Kidney capillary endothelial cell (primary cell): ENCODE data around the gene ANTXRL.
"Not testable (repeated sequence)": the region's sequence is repeated elsewhere in the genome, so short reads cannot be mapped to it uniquely, and the experiment has no call there.

Experiments
- DNase-seq: peaks from one replicate; pipeline ENCODE4 v3.0.0-alpha.2; 2018; ENCODE audit warnings: low spot score

The ANTXRL gene

DNA sequence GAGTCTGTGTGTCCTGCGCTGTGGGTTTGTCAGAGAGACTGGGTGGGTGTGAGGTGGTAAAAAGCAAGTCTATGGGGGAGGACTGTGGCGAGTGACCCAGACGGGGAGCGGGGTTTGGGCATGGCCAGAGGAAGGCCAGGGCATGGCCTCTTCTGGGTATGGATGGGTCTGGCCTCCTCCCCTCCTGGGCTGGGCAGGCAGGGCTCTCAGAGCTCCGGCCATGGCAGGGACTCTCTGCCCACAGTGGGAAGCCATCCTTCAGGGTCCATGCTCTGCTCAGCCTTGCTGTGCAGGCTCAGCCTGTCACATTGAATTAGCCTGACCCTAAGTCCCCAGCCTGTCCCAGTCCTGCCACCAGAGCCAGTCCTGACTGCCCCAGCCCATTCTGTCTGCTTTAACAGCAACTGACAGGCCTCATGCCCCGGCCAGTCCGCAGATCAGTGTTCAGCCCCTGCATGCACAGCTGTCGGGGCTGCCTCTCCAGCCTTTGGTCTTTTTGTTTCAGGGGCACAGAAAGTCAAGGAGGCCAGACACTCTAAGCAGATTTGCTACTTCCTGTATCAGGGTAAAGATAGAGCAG lies 7.9 kb downstream of the ANTXRL start:
- no peak for DNase-seq

DNA sequence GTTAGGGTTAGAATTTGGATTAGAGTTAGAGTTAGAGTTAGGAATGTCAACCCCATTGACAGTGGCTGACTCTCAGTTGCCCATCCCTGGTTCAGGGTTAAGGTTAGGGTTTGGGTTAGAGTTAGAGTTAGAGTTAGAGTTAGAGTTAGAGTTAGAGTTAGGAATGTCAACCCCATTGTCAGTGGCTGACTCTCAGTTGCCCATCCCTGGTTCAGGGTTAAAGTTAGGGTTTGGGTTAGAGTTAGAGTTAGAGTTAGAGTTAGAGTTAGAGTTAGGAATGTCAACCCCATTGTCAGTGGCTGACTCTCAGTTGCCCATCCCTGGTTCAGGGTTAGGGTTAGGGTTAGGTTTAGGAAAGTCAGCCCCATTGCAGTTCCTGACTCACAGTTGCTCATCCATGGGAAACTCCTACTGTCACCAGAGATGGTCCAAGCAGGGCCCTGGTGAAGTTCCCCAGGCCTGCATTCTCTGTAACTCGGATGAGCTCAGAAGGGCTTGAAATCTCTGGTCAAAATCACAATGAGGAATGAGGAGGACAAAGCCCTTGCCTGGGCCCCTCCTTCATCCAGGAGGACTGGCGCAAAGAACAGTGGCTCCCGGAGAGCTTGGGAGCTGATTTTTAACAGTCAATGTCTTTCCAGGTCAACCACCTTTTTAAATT lies 8.7 kb downstream of the ANTXRL start:
- not testable (repeated sequence) for DNase-seq

DNA sequence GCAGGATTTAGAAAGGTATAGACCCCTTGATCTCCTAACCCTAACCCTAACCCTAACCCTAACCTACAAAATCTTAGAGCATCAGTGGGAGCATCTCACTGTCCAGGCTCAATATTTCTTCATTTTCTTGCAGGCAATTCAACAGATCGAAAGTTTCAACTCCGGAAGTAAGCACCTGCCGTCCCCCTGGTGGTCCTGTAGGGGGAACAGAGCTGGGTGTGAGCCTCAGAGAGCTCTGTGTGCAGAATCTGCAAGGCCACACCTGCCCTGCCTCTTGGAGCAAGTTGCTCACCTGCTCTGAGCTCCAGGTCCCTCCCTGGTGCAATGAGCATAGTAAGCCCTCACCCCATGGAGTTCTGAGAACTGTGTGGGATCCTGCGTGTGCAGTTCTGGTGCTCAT lies 9.3 kb downstream of the ANTXRL start:
- DNase-seq: not testable (repeated sequence)

DNA sequence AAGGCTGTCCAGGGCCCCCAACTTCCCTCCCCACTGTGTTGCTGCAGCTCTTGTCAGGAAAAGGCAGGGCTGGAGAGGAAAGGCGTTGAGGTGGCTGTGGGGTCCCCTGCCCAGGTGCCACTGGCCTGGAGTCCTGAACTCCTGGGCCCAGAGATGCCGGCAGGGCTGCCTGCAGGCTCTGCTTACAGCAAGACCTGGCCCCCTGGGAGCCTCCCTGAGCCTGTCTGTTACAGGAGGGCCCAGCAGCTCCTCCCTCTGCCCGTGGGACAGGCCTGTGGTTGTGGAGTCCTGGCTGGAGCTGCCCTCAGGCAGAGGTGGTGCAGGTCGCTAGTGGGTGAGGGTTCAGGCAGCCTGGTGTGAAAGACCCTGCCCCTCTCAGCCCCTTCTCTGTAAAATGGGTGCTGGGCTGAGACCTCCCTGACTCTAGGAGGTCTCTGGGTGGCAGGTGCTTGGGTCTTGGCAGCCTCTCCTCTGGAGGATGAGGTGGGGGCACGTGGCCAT lies 9.9 kb downstream of the ANTXRL start:
- no peak for DNase-seq

DNA sequence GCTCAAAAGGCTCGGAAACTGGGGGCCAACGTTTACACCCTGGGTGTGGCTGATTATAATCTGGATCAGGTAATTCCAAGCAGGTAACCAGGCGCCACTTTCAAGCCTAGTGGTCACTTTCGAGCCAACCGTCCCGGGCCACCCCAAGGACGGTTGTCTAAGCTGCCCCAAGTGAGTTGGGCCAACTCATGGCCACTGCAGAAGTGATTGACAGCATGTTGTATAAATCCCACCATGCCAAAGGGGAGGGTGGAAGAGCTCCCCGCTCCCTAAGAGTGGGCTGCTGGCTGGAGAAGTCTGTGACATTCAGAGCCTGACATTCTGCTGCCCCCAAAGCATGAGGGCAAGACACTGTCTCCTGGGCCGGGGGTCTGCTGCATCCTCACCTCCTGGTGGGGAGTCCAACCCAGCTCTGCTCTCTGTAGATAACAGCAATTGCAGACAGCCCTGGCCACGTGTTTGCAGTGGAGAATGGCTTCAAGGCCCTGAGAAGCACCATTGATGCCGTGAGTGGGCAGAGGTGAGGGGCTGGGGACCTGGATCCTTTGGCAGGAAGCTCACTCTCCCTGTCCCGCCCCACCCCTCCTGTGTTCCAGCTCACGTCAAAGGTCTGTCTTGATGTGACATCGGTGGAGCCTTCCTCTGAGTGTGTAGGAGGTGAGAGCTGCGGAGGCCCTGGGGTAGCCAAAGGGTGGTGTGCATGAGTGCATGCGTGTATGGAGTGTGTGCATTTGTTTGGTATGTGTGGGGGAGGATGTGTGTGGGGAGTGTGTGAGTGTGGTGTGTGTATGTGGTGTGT lies 10.8 kb downstream of the ANTXRL start:
- no peak for DNase-seq

DNA sequence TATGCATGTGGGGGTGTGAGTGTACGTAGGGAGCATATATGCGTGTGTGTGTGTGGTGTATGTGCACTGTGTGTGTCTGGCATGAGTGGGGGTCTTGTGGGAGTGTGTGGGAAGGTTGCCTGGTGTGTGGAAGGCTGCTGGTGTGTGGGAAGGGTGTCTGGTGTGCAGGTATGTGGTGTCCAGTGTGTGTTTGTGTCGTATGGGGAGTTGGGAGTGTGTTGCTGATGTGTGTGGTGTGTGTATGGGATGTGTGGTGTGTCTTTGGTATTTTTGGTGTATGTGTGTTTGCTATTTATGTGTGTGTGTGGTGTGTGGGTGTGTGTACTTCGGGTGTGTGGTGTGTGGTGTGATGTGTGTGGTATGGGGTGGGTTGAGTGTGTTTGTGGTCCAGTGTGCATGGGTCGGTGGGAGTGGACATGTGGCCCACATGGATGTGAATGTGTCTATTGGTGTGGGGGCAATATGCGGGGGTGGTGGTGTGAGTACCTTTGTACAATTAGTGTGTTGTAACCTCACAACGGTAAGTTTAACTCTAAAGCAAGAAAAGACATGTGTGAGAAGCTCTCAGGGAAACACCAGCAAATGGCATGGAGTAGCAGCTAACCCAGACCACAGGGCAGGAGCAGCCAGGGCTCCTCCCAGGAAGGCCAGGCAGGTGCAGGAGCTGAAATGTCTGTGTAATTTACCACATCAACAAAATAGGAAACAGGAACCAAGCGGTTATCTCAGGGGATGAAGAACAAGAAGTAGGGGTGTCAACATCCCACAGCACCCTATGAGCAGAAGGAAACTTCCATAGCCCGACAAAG lies 11.9 kb downstream of the ANTXRL start:
- no peak for DNase-seq

DNA sequence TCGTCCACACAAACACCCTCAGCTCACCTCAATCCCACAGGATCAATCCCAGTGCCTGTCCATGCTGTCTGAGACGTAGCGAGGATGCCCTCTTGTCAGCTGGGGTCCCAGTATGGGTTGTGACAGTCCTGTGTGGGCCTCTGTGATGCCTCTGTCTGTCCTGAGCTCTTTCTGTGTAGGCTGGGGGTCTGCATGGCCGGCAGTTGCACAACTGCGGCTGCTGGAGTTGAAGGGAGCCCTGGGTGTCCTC lies 12.4 kb downstream of the ANTXRL start:
- DNase-seq: no peak

DNA sequence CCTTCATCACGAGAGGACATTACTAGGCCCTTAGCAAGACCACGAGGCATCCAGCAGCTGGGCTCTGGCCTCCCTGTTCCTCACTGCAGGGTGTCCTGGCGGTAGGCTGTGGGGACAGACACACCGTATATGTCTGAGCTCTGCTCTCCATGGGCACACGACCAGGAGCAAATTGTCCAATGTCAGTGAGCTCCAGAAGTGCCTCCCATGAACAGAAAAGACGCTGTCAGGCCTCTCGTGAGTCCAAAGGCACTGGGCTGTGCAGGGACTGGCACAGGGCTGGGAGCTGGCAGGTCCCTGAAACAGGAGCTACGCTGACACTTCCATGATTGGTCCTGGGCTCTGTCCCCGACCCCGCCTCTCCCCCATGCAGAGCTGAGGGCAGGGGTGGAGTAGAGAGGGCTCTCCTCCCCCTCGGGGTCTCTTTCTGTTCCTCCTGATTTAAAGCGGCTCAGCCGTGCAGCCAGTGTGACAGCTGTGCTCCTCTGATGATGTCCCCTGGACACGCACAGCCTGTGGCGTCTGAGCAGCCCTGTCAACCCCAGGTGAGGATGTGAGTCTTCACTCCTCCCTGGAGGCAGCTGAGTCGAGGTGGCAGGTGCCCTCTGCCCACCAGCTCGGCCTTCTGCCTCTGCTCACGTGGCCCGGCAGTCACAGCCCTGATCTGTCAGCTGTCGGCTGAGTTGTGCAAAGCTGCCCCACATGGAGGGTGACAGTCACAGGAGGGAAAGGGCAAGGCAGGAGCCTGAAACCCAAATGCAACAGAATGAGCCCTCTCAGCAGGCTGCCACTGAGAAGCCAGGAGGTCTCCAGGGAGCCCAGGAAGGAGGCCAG lies 13.0 kb downstream of the ANTXRL start:
- DNase-seq: no peak

DNA sequence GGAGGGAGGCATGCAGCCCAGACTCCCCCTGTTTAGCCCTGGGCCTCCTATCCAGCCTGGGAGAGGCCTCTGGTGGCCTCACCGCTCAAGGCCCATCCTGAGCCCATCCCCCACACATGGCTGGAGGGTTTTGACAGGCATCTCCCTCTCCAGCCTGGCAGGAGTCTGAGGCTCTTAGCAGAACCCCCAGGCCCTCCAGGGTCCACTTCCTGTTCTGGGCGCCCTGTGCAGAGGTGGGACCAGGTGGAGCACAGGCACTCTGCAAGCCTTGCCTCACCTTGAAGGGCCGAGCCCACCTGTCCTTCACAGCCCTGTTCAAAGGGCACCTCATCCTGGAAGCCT lies 13.5 kb downstream of the ANTXRL start:
- not testable (repeated sequence) for DNase-seq

DNA sequence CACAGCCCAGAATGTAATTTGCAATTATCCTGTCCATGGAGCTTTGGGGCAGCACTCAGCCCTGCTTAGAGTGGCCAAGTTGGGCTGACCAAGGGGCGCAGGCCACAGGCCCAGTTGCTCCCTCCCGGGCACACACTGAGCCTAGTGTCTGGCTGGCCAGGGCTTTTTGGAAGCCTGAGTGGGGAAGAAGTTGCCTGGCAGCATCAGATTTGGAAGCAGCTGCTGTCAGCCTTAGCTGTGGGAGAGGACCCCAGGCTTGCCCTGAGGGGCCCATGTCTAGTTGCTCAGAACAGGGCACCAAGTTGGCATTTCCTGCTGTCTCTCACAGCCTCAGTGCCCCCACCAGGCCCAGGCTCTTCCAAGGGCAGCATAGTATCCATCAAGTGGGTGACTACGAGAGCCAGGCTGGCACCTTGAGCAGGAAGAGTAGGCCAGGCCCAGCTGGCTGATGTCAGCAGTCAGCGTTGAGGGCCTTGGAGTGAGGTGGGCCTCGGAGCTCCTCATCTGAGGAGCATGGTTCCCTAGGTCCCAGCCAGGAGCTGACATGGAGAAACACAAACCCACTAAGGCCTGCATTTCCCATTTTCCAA lies 14.4 kb downstream of the ANTXRL start:
- DNase-seq: no peak

DNA sequence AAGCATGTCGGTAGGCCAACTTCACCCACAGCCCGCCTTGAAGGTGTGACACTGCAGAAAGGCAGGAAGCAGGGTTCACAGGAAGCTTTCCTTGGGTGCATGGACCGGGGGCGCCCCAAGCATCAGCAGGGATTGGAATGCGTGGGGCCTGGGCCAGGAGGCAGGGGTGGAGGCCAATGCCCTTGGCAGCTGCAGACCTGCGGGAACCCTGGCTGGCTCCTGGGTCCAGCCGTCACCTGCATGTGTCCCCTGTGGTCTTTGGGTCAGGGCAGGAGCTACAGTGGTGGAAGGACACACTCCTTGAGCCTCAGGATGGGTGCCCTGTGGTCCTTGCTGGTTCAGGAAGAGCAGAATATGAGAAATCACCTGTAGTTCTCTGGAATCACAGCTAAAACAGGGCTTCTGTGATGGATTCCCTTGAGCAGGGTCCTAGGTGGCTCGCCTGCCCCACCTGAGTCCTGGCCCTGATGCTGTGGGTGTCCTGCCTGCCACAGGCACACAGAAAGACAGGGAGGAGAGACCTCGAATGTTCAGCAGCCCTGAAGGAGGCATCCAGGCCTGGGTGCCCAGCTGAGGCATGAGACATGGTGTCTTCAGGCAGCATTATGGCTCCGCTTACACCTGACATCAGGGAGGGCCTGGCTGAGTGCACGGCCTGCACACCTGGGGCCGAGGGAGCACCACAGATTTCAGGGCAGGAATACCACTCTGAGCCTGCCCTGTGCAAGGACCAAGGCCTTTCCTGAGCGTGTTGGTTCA lies 15.1 kb downstream of the ANTXRL start:
- no peak for DNase-seq

DNA sequence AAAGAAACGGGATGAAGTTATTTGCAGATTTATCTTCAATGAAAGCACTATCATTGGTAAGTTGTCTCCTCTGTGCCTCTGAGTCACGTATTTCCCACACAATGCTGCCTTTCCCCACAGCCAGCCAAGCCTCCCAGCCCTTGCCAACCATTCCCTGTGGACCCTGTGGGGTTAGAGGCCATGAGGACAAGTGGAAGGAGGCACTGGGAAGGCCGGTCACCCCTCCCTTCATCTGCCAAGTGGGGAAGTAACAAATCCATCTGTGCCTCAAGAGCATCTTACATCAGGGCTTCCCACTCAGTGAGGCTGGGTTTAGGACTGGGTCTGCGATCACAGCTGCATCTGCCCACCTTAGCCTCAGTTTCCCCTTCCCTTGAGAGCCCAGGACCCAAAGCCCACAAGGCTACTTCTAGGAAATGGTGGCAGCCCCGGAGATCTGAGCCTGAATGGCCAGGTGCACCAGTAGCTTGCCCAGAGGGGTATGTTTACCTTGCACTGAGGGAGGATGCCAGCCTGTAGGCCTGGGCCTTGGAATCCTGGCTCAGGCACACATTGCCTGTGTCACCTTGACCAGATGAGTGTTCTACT lies 16.1 kb downstream of the ANTXRL start:
- DNase-seq: not testable (repeated sequence)

DNA sequence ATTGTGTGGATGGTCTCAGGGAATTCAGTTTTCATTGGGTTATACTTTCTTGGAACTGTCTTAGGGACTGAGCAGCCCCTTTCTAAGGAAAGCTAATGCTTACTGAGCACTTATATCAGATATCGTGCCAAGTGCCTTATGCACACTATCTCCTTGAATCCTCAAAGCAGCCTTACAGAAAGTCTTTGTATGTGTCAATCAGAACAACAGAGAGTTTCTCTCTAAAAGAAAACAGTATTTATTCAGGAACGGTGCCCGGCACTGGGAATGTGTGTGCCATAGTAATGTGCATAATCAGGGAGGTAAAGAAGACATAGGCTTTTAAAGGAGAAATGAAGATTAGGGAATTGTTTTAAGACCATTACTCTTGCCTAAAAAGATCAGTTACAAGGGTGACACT lies 17.3 kb downstream of the ANTXRL start:
- no peak for DNase-seq

DNA sequence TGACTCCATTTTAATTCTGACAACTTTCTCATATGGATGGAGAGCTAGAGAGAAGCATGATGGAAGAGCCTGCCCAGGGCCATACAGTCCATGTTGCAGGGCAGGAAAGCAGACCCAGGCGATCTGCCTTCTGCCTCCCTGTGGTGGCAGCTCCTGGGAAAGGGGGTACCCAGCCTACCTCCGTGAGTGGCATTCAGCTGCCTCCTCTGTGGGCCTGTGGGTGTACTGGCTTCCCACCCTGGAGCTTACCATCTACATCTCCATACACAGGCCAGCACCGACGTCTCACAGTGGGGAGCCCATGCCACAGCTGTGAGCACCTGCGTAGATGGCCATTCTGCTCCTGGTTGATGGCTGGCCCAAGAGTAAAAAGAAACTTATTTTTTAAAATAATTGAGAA lies 17.9 kb downstream of the ANTXRL start:
- DNase-seq: not testable (repeated sequence)

DNA sequence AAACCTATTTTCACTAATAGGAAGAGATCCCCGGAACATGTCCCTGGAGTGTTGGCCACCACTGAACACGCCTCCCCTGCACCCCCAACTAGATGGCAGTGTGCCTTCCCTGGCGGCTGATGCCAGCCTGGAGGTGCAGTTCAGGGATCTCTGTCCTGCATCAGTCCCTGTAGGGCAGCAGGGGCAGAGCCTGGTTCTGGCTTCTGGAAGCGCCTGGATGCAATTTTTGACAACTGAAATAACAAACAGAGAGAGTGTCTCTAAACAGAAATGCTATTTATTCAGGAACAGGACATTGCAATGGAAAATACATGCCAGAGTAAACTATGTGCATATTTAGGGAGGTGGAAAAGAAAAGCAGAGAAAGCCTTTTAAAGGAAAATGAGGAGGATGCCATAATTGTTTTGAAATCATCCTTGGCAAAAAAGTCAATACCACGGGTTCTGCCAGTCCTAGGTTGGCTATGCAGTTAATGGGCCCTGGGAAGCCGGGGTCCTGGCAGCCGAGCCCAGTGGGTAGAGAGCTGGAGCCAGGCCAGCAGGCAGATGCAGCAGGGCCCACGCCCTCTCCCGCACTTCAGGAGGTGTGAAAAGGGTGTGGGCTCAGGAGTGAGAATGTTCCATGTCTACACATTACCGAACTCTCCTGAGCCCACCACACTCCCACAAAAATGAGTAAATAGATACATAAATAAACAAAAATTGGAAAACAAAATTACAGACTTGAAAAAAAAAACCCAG lies 18.5 kb downstream of the ANTXRL start:
- no peak for DNase-seq

DNA sequence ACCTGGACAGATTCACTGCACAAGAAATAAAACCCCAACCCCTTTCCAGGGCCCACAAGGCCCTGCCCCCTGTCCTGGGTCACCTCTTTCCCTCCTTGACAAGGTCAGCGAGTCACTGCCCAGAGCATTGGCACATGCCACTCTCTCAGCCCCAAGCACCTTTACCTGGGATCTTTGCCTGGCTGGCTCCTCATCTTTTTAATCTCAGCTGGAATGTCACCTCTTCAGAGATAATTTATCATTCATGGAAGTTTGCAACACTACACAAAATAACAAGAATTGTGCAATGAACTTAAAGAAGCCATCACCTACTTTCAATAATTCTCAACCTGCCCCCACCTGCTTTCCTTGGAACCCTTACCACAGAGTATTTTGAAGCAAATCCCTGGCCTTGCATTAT lies 19.2 kb downstream of the ANTXRL start:
- no peak for DNase-seq

DNA sequence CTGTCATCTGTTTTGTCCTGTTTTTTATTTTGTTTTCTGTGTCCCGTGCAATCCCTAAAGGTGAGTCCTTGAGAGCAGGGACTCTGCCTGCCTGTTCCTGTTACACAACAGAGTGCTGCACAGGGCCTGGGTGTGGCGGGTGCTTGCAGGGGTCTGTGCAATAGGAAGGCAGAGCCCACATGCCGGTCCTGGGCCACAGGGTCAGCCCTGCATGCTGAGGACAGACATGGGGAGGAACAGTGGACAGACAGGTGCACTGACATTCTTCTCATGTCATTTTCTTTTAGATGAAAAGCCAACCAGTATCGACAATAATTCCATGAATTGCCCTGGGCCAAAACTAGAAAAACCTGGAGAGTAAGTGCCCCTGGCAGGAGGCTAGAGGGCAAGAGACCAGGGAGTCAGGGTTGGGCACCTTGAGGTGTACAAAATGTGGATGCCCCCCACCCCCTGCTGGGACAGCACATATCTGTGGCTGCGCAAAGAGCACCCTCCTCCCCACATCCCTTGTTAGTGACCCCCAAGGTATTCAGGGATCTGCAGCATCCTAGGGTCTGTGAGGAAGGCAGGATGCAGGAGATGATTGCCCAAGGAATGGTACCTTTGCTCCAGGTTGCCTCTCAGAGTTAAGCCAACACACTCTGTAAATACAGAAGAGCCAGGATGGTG lies 19.9 kb downstream of the ANTXRL start:
- DNase-seq: no peak

DNA sequence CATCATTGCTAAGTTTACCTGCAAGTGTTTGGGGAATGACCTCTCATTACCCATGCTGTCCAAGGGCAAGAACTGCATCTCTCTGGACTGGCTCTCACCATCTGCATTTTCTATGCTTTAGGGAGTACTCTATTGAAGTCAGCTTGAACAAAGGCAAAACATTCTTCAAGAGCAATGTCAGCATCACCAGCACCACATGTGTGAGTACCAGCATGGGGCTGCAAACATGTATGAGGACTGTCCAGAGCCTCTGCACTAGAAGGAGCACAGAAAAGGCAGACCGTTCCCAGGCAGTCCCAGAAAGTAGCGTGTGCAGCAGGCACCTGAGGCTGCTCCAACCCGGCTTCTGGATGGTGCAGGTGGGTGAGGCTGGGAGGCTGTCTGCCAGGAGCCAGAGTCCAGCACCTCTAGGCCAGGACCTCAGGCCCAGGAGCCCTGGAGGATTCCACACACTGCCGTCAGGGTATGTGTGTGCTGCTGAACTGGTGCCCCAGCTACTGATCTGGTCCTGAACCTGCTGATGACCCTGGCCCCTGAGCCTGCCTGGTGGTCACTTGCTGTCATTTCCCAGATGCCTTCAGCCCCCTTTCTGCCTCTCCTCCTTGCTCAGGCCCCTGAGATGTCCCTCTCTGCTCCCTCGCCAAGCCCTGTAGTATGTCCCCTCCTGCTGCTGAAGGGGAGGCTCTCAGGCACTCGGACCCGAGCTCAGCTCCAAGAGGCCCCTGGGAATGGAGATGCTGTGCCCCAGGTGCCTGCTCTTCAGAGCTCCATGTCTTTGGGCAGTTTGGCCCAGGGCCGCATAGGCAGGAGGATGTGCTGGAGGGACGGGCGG lies 20.7 kb downstream of the ANTXRL start:
- DNase-seq: no peak
